Fibroblast of peridontal ligament (primary cell): ENCODE results near the gene NR1I3.

Experiments
- DNase-seq: peaks from one replicate; pipeline ENCODE4 v3.0.0-alpha.2; 2010; ENCODE audit errors: extremely low read depth

NR1I3 gene

GRCh38 chr1:161196111-161196510, 41.9 kb downstream of the NR1I3 start:
- DNase-seq = no peak

GRCh38 chr1:161195171-161195570, 42.8 kb downstream of the NR1I3 start:
- no peak for DNase-seq

- DNase-seq = no peak
These were observed 44.3 kb downstream of the NR1I3 start for GRCh38 chr1:161193561-161194235.

GRCh38 chr1:161192476-161193465, 45.2 kb downstream of the NR1I3 start:
- peak; percentile 78 for DNase-seq

GRCh38 chr1:161191971-161192370, 46.0 kb downstream of the NR1I3 start:
- no peak for DNase-seq

GRCh38 chr1:161190962-161191521, 47.0 kb downstream of the NR1I3 start:
- DNase-seq = no peak

- DNase-seq = no peak
These were observed 49.0 kb downstream of the NR1I3 start for GRCh38 chr1:161189036-161189435.

GRCh38 chr1:161188381-161188780, 49.6 kb downstream of the NR1I3 start:
- DNase-seq = no peak

- no peak for DNase-seq
These were observed 50.7 kb downstream of the NR1I3 start for GRCh38 chr1:161187311-161187710.

GRCh38 chr1:161185732-161186311, 52.2 kb downstream of the NR1I3 start:
- no peak for DNase-seq

GRCh38 chr1:161185282-161185682, 52.7 kb downstream of the NR1I3 start:
- DNase-seq = peak; percentile 84

- peak; percentile 49 for DNase-seq
These were observed 55.8 kb downstream of the NR1I3 start for GRCh38 chr1:161182214-161182613.

- no peak for DNase-seq
These were observed 57.4 kb downstream of the NR1I3 start for GRCh38 chr1:161180639-161181038.

- DNase-seq = no peak
These were observed 58.3 kb downstream of the NR1I3 start for GRCh38 chr1:161179698-161180097.
